MCF 10A (cell line): ENCODE results near the gene CTBP2. TPM values are rescaled to one million over a fixed set of nuclear protein-coding genes. Genes with fewer than 3 reads are reported as not detected.

Experiments
- BruUV-seq: library from RNA; stranded (reverse); fragments of 400-500 nt; replicated peaks from 2 replicates; lab custom pipeline; 2021; lab: Mats Ljungman, UMichigan
- CTCF ChIA-PET: fragments of 300-600 bp; sonication (Branson Sonifier 250); formaldehyde crosslinking; extraction: SDS; loops from one replicate; lab custom pipeline; 2021; ENCODE audit warnings: antibody characterized with exemption, inconsistent platforms; lab: Yijun Ruan, JAX
- POLR2A ChIA-PET: fragments of 300-600, 350-650 bp; sonication (Branson Sonifier 250); formaldehyde crosslinking; extraction: SDS; loops from one replicate; lab custom pipeline; 2020; ENCODE audit warnings: antibody characterized with exemption, inconsistent platforms; lab: Yijun Ruan, JAX
- DNase-seq: peaks from one replicate; pipeline ENCODE4 v3.0.0-alpha.2; 2018; ENCODE audit not compliant: unreplicated experiment
- H3K27ac Mint-ChIP-seq: one replicate; pipeline ENCODE4 v1.8.0; 2022; ENCODE audit warnings: mild to moderate bottlenecking, low read depth, mixed read lengths; ENCODE audit not compliant: unreplicated experiment
- H3K27me3 Mint-ChIP-seq: one replicate; pipeline ENCODE4 v1.8.0; 2022; ENCODE audit warnings: mixed read lengths; ENCODE audit not compliant: insufficient read depth, unreplicated experiment
- H3K36me3 Mint-ChIP-seq: one replicate; pipeline ENCODE4 v1.8.0; 2022; ENCODE audit warnings: mild to moderate bottlenecking, moderate library complexity, mixed read lengths; ENCODE audit not compliant: insufficient read depth, unreplicated experiment
- H3K4me1 Mint-ChIP-seq: one replicate; pipeline ENCODE4 v1.8.0; 2022; ENCODE audit warnings: mixed read lengths; ENCODE audit not compliant: insufficient read depth, unreplicated experiment
- H3K4me3 Mint-ChIP-seq: one replicate; pipeline ENCODE4 v1.8.0; 2022; ENCODE audit warnings: mild to moderate bottlenecking, moderate library complexity, mixed read lengths; ENCODE audit not compliant: unreplicated experiment
- H3K9me3 Mint-ChIP-seq: one replicate; pipeline ENCODE4 v1.8.0; 2022; ENCODE audit warnings: mixed read lengths; ENCODE audit not compliant: unreplicated experiment
- intact Hi-C: fragments of 100-400 bp; cut with micrococcal nuclease; formaldehyde crosslinking; loops from 2 replicates; pipeline ENCODE4 v1.14.1; 2022
- total RNA-seq: library from RNA; stranded (reverse); gene quantifications from 2 replicates; pipeline ENCODE4 v1.2.3, GENCODE V29; 2022
- TF ChIP-seq, protein P1 (sequence below): fragments of 200-600 bp; IDR thresholded peaks from one replicate; pipeline ENCODE4 v1.8.0; 2022; ENCODE audit warnings: antibody characterized with exemption, mild to moderate bottlenecking; ENCODE audit not compliant: unreplicated experiment

Gene CTBP2
- total RNA-seq, 1 experiment from 2014 or later, result 152 TPM

DNA sequence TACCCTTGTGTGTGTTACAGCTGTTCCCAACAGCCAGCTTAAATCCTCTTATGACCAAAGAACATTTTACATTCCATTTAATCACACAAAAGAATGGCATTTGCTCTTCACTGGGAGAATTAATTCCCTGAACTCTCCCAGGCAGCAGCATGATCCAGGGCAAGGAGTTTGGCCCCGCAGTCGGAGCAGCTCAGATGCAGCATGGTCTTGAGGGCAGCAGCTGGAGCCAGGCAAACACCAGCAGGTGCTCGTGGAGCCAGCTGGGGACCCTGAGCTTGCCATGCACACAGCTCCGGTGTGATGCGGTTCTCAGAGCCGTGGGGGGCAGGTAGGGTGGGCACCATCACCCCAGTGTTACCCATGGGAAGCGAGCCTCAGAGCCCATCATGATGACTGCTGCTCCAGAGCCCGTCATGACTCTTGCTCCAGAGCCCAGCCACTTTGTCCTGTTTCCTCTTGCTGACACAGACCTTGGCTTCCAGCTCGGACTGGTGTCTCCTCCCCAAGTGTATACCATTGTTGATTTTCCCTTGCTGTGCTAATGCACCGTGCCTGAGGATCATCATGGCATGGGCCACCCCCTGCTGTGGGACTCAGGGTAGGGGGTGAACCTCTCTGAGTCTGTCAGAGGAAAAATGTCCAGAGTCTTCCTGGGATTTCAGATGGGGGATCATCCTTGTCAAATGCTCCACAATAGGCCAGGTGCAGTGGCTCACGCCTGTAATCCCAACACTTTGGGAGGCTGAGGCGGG lies 142.6 kb downstream of the CTBP2 start:
- no TSS peak for BruUV-seq
- Mint-ChIP-seq H3K27me3 (no peaks in the 10 kb centered on the region), H3K36me3 (peaks cover 44% of the 10 kb centered on the region), H3K4me3 (no peak overlapping the region), H3K27ac (no peak overlapping the region), H3K4me1 (no peaks in the 10 kb centered on the region), H3K9me3 (no peaks in the 10 kb centered on the region)
- TF ChIP-seq, protein P1, sequence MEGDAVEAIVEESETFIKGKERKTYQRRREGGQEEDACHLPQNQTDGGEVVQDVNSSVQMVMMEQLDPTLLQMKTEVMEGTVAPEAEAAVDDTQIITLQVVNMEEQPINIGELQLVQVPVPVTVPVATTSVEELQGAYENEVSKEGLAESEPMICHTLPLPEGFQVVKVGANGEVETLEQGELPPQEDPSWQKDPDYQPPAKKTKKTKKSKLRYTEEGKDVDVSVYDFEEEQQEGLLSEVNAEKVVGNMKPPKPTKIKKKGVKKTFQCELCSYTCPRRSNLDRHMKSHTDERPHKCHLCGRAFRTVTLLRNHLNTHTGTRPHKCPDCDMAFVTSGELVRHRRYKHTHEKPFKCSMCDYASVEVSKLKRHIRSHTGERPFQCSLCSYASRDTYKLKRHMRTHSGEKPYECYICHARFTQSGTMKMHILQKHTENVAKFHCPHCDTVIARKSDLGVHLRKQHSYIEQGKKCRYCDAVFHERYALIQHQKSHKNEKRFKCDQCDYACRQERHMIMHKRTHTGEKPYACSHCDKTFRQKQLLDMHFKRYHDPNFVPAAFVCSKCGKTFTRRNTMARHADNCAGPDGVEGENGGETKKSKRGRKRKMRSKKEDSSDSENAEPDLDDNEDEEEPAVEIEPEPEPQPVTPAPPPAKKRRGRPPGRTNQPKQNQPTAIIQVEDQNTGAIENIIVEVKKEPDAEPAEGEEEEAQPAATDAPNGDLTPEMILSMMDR, result no peak
- CTCF ChIA-PET, result interaction anchor here (0.5 to 0.7 kb wide), 4 partner anchors 31 to 594 kb away, joined by 3 to 5 read pairs (median 3); no protein-coding TSS in a partner anchor
- DNase-seq, result no peak
- intact Hi-C loops, result no loop called here
- POLR2A ChIA-PET, result interaction anchor here (0.7 kb wide), 1 partner anchor 427 kb away, joined by 6 read pairs; no protein-coding TSS in a partner anchor

- intact Hi-C loops, result no loop called here
- H3K27ac Mint-ChIP-seq, result no peak overlapping the region
- POLR2A ChIA-PET, result no interaction called here
- TF ChIP-seq, protein P1, result no peak
- CTCF ChIA-PET, result interaction anchor here (0.7 kb wide), 1 partner anchor 32 kb away, joined by 3 read pairs; no protein-coding TSS in a partner anchor
- no TSS peak for BruUV-seq
- H3K9me3 Mint-ChIP-seq, result no peaks in the 10 kb centered on the region
- DNase-seq, result no peak
- H3K27me3 Mint-ChIP-seq, result no peaks in the 10 kb centered on the region
- no peak overlapping the region for H3K4me3 Mint-ChIP-seq
- peaks cover 41% of the 10 kb centered on the region for H3K36me3 Mint-ChIP-seq
- peaks cover 5% of the 10 kb centered on the region for H3K4me1 Mint-ChIP-seq
These were observed 143.7 kb downstream of the CTBP2 start for GRCh38 chr10:125016611-125017202.

DNA sequence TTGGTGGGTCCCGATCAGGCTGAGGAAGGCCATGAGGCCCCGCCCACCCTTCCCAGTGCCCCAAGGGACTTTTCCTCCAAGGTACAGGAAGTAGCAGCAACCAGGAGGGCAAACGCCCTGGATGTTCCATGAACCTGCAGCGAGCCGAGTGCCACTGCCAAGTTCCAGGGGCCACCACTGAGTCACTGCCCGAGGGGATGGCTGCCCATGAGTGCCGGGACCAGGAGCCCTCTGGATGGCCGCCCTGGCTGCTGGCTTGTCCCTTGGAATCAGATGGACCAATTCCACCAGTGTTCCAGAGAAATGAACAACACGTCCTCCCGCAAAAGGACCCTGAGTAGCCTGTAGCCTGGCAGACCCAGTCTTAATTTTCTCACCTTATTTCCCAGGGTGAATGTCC lies 144.2 kb downstream of the CTBP2 start:
- Mint-ChIP-seq H3K9me3 (no peaks in the 10 kb centered on the region), H3K36me3 (peaks cover 41% of the 10 kb centered on the region), H3K27ac (no peak overlapping the region), H3K4me3 (no peak overlapping the region), H3K27me3 (no peaks in the 10 kb centered on the region), H3K4me1 (peaks cover 6% of the 10 kb centered on the region)
- no TSS peak for BruUV-seq
- ChIA-PET CTCF (no interaction called here), POLR2A (no interaction called here)
- DNase-seq, result no peak
- intact Hi-C loops, result no loop called here
- TF ChIP-seq, protein P1, result no peak

DNA sequence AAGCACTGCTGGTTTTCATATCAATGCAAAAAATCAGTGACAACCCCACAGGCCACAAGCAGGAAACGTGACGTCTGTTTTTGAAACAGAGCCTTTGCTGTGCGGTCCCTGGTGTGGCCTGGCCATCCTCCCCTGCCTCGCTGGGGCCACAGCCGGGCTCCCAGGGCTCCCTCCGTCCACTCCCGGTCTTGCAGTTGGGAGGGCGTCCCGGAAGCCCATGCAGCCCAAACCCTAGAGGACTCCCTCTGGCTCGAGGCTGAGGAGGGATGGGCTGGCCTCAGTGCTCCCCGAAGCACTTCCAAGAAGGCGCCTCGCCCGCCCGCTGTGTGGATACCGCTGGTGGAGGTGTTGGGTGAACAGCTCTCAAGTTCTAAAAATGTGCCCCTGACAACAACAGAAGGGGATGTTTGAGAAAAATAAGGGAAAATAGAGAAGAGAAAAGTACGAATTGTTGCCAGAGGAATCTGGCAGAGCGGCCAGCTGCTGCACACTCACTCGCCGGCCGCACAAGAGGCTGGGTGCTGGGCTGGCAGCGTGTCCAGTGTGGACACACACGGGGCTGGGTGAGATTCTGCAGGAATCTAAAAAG lies 144.9 kb downstream of the CTBP2 start:
- TF ChIP-seq, protein P1, result no peak
- no TSS peak for BruUV-seq
- no peak for DNase-seq
- ChIA-PET CTCF (interaction anchor here (1.4 kb wide), 1 partner anchor 19 kb away, joined by 3 read pairs; no protein-coding TSS in a partner anchor), POLR2A (no interaction called here)
- Mint-ChIP-seq H3K36me3 (peaks cover 44% of the 10 kb centered on the region), H3K27me3 (no peaks in the 10 kb centered on the region), H3K4me1 (peaks cover 6% of the 10 kb centered on the region), H3K27ac (no peak overlapping the region), H3K4me3 (no peak overlapping the region), H3K9me3 (no peaks in the 10 kb centered on the region)
- intact Hi-C loops, result no loop called here
